RWPE2 (cell line): ENCODE data around the gene CMSS1.

ENCODE experiments used
- ATAC-seq: fragments of 200-7000 bp; cut with Tn5 transposase; 3 replicates; pipeline ENCODE4 v1.9.1; 2021; ENCODE audit warnings: low read depth
- DNase-seq: peaks from one replicate; pipeline ENCODE4 v3.0.0-alpha.2; 2020; ENCODE audit warnings: low spot score
- H3K27ac ChIP-seq: fragments of 450-650 bp; 2 replicates; pipeline ENCODE4 v1.5.1; 2017; ENCODE audit warnings: mild to moderate bottlenecking; ENCODE audit not compliant: poor library complexity, severe bottlenecking
- H3K27me3 ChIP-seq: fragments of 250-450 bp; sonication (Bioruptor Pico); 2 replicates; pipeline ENCODE4 v1.5.1; 2021; ENCODE audit warnings: mild to moderate bottlenecking, moderate library complexity; ENCODE audit not compliant: insufficient read depth, poor library complexity, severe bottlenecking
- H3K36me3 ChIP-seq: fragments of 250-450 bp; sonication (Bioruptor Pico); 2 replicates; pipeline ENCODE4 v1.5.1; 2020; ENCODE audit warnings: low read depth, mild to moderate bottlenecking, moderate library complexity
- H3K4me1 ChIP-seq: fragments of 250-450 bp; sonication (Bioruptor Pico); 2 replicates; pipeline ENCODE4 v1.5.1; 2021; ENCODE audit warnings: mild to moderate bottlenecking, moderate library complexity; ENCODE audit not compliant: insufficient read depth, poor library complexity, severe bottlenecking
- H3K4me3 ChIP-seq: fragments of 250-450 bp; sonication (Bioruptor Pico); 2 replicates; pipeline ENCODE4 v1.5.1; 2021; ENCODE audit warnings: mild to moderate bottlenecking, moderate library complexity; ENCODE audit not compliant: severe bottlenecking
- H3K9me3 ChIP-seq: fragments of 250-450 bp; sonication (Bioruptor Pico); 2 replicates; pipeline ENCODE4 v1.5.1; 2021; ENCODE audit warnings: mild to moderate bottlenecking, moderate library complexity; ENCODE audit not compliant: severe bottlenecking
- TF ChIP-seq, protein P1 (sequence below): fragments of 450-650 bp; IDR thresholded peaks from one replicate; pipeline ENCODE4 v1.5.1; 2017; ENCODE audit warnings: mild to moderate bottlenecking, moderate library complexity; ENCODE audit not compliant: poor library complexity, severe bottlenecking

Gene CMSS1

GRCh38 chr3:100154171-100154570 is 336.5 kb downstream of the CMSS1 start:
- ATAC-seq, result no peak
- Histone ChIP-seq H3K4me1 (peaks cover 13% of the 10 kb centered on the region), H3K27me3 (no peaks in the 10 kb centered on the region), H3K36me3 (no peaks in the 10 kb centered on the region), H3K27ac (no peak overlapping the region), H3K4me3 (no peak overlapping the region), H3K9me3 (peaks cover 8% of the 10 kb centered on the region)
- TF ChIP-seq, protein P1, sequence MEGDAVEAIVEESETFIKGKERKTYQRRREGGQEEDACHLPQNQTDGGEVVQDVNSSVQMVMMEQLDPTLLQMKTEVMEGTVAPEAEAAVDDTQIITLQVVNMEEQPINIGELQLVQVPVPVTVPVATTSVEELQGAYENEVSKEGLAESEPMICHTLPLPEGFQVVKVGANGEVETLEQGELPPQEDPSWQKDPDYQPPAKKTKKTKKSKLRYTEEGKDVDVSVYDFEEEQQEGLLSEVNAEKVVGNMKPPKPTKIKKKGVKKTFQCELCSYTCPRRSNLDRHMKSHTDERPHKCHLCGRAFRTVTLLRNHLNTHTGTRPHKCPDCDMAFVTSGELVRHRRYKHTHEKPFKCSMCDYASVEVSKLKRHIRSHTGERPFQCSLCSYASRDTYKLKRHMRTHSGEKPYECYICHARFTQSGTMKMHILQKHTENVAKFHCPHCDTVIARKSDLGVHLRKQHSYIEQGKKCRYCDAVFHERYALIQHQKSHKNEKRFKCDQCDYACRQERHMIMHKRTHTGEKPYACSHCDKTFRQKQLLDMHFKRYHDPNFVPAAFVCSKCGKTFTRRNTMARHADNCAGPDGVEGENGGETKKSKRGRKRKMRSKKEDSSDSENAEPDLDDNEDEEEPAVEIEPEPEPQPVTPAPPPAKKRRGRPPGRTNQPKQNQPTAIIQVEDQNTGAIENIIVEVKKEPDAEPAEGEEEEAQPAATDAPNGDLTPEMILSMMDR, result no peak
- DNase-seq, result no peak

GRCh38 chr3:100155128-100155527 is 337.5 kb downstream of the CMSS1 start:
- no peaks in the 10 kb centered on the region for H3K36me3 ChIP-seq
- no peak for DNase-seq
- H3K9me3 ChIP-seq, result peaks cover 8% of the 10 kb centered on the region
- no peak overlapping the region for H3K4me3 ChIP-seq
- no peak overlapping the region for H3K27ac ChIP-seq
- ATAC-seq, result no peak
- H3K27me3 ChIP-seq, result no peaks in the 10 kb centered on the region
- TF ChIP-seq, protein P1, result no peak
- H3K4me1 ChIP-seq, result peaks cover 23% of the 10 kb centered on the region

DNA sequence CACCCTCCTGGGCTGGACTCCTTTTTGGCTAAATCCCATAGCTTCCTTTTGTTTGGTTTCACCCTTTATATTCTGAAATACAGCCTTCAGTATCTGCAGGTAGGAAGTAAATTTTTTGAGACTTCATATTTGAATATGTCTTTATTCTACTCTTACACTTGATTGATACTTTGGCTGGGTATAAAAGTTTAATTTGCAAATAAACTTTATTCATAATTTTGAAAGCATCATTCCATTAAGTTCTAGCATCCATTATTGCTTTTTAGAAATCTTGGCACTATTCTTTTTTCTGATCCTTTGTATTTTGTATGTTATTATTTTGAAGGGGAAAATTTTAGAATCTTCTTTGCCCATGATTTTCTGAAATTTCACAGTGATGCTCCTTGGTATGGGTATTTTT is 337.9 kb downstream of the CMSS1 start:
- no peaks in the 10 kb centered on the region for H3K36me3 ChIP-seq
- no peak overlapping the region for H3K4me3 ChIP-seq
- peaks cover 8% of the 10 kb centered on the region for H3K9me3 ChIP-seq
- H3K4me1 ChIP-seq, result peaks cover 27% of the 10 kb centered on the region
- DNase-seq, result no peak
- H3K27me3 ChIP-seq, result no peaks in the 10 kb centered on the region
- TF ChIP-seq, protein P1, result no peak
- no peak for ATAC-seq
- H3K27ac ChIP-seq, result no peak overlapping the region

- TF ChIP-seq, protein P1, result no peak
- DNase-seq (no peak), ATAC-seq (no peak)
- peaks cover 8% of the 10 kb centered on the region for H3K9me3 ChIP-seq
- no peaks in the 10 kb centered on the region; the same call in 1 of the 2 replicates for H3K36me3 ChIP-seq
- H3K4me1 ChIP-seq, result peaks cover 27% of the 10 kb centered on the region
- H3K27ac ChIP-seq, result peak overlapping the region; percentile 82
- no peak overlapping the region for H3K4me3 ChIP-seq
- no peaks in the 10 kb centered on the region for H3K27me3 ChIP-seq
Measured at GRCh38 chr3:100157685-100158084, 340.0 kb downstream of the CMSS1 start.

DNA sequence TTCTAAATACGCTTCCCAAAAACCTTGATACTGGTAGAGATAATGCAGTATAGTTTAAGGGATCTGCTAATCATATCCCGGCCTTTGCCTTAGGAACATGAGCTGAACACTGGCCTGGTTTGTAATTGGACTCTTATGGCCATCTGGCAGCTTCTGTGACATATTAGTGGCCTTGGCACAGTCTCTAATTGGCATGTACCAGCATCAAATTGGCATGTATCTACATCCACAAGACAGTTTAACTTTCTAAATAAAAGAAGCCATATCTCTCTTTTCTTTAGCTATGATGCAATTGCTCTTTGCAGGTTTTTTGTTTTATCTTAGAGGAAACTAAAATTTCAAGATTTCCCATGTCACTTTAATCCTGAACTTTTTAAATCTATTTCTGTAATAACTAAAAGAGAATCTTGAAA is 341.3 kb downstream of the CMSS1 start:
- TF ChIP-seq, protein P1, result no peak
- Histone ChIP-seq H3K27ac (peak overlapping the region; percentile 82), H3K36me3 (no peaks in the 10 kb centered on the region; the same call in 1 of the 2 replicates), H3K4me3 (no peak overlapping the region), H3K9me3 (peaks cover 8% of the 10 kb centered on the region), H3K4me1 (peaks cover 27% of the 10 kb centered on the region), H3K27me3 (no peaks in the 10 kb centered on the region)
- DNase-seq (no peak), ATAC-seq (no peak)
